Peyer's patch (tissue), 4 donors: ENCODE data around the gene KRT35. TPM values are rescaled to one million over a fixed set of nuclear protein-coding genes. Genes with fewer than 3 reads are reported as not detected.

Source experiments
- DNase-seq, 3 donors: peaks; one replicate each; pipeline ENCODE4 v3.0.0-alpha.2; 2017 to 2019
- H3K27ac ChIP-seq, 4 donors: fragments of 200-600 bp; sonication (generic); one replicate each; pipeline ENCODE4 v1.5.1; 2016 to 2019
- H3K27me3 ChIP-seq, 2 donors: fragments of 200-600 bp; sonication (generic); one replicate each; pipeline ENCODE4 v1.5.1; 2019
- H3K36me3 ChIP-seq, 3 donors: fragments of 200-600 bp; sonication (generic); one replicate each; pipeline ENCODE4 v1.5.1; 2016 to 2019
- H3K4me1 ChIP-seq, 4 donors: fragments of 200-600 bp; sonication (generic); one replicate each; pipeline ENCODE4 v1.5.1; 2016 to 2019
- H3K4me3 ChIP-seq, 4 donors: fragments of 200-600 bp; sonication (generic); 1 replicate in 3 of 4; 2 replicates in 1 of 4; pipeline ENCODE4 v1.5.1; 2016 to 2019; ENCODE audit warnings: mild to moderate bottlenecking in 1 of 4
- H3K9me3 ChIP-seq, 4 donors: fragments of 200-600 bp; sonication (generic); one replicate each; pipeline ENCODE4 v1.5.1; 2016 to 2019; ENCODE audit warnings: mild to moderate bottlenecking in 1 of 4
- CTCF ChIP-seq, 6 experiments: fragments of 450-650 bp in 4 of 6; fragments of 200-600 bp in 2 of 6; sonication (generic) in 1 of 6; IDR thresholded peaks; one replicate each; pipeline ENCODE4 v1.5.1; 2017 to 2019; ENCODE audit warnings: antibody characterized with exemption in 6 of 6, mild to moderate bottlenecking in 3 of 6, moderate library complexity in 1 of 6
- POLR2A ChIP-seq, 2 donors: fragments of 450-650 bp; IDR thresholded peaks; one replicate each; pipeline ENCODE4 v1.5.1; 2017; ENCODE audit warnings: antibody characterized with exemption in 2 of 2, mild to moderate bottlenecking in 2 of 2, moderate library complexity in 2 of 2
- total RNA-seq, 4 donors: library from RNA; depleted of rRNA; stranded (reverse); fragments of >200 nt; gene quantifications; one replicate each; pipeline ENCODE4 v1.1.0, GENCODE V29; 2016

Gene KRT35
- total RNA-seq, 4 donors from 2014 or later = not detected

GRCh38 chr17:41516147-41516829 is 35.3 kb upstream of the KRT35 start:
- no peaks in the 10 kb centered on the region for H3K9me3 ChIP-seq
- H3K27ac ChIP-seq = no peak overlapping the region
- H3K4me3 ChIP-seq = no peak overlapping the region
- TF ChIP-seq CTCF (IDR thresholded peaks at IDR 0.05) = no peak
- TF ChIP-seq POLR2A (IDR thresholded peaks at IDR 0.05) = no peak
- H3K4me1 ChIP-seq = peaks cover 0 to 3% (median 0%) of the 10 kb centered on the region in 4 donors
- no peaks in the 10 kb centered on the region for H3K27me3 ChIP-seq
- no peak for DNase-seq
- H3K36me3 ChIP-seq = no peaks in the 10 kb centered on the region

- Histone ChIP-seq H3K9me3 (no peaks in the 10 kb centered on the region), H3K4me3 (no peak overlapping the region), H3K27ac (no peak overlapping the region), H3K4me1 (peaks cover 0 to 18% (median 3%) of the 10 kb centered on the region in 4 donors), H3K27me3 (no peaks in the 10 kb centered on the region), H3K36me3 (no peaks in the 10 kb centered on the region)
- TF ChIP-seq CTCF (IDR thresholded peaks at IDR 0.05) = no peak
- no peak for DNase-seq
Observed at GRCh38 chr17:41513168-41513547, 32.2 kb upstream of the KRT35 start.

GRCh38 chr17:41512546-41513167 is 31.7 kb upstream of the KRT35 start:
- H3K36me3 ChIP-seq = no peaks in the 10 kb centered on the region
- no peaks in the 10 kb centered on the region for H3K9me3 ChIP-seq
- no peak for TF ChIP-seq CTCF (IDR thresholded peaks at IDR 0.05)
- no peak for TF ChIP-seq POLR2A (IDR thresholded peaks at IDR 0.05)
- no peak overlapping the region for H3K4me3 ChIP-seq
- H3K27me3 ChIP-seq = no peaks in the 10 kb centered on the region
- no peak overlapping the region for H3K27ac ChIP-seq
- peaks cover 0 to 18% (median 3%) of the 10 kb centered on the region in 4 donors for H3K4me1 ChIP-seq
- no peak for DNase-seq

GRCh38 chr17:41511716-41512115 is 30.8 kb upstream of the KRT35 start:
- H3K27ac ChIP-seq = no peak overlapping the region
- H3K4me1 ChIP-seq = peaks cover 0 to 18% (median 3%) of the 10 kb centered on the region in 4 donors
- no peaks in the 10 kb centered on the region for H3K9me3 ChIP-seq
- DNase-seq = peak in 1 of 3 donors; percentile 57
- H3K4me3 ChIP-seq = no peak overlapping the region
- H3K36me3 ChIP-seq = no peaks in the 10 kb centered on the region
- H3K27me3 ChIP-seq = no peaks in the 10 kb centered on the region
- TF ChIP-seq CTCF (IDR thresholded peaks at IDR 0.05) (no peak), POLR2A (IDR thresholded peaks at IDR 0.05) (no peak)

GRCh38 chr17:41511116-41511515 is 30.2 kb upstream of the KRT35 start:
- no peak for TF ChIP-seq CTCF (IDR thresholded peaks at IDR 0.05)
- TF ChIP-seq POLR2A (IDR thresholded peaks at IDR 0.05) = no peak
- DNase-seq = peak in 2 of 3 donors; percentile 67 to 70
- H3K27me3 ChIP-seq = no peaks in the 10 kb centered on the region
- H3K4me1 ChIP-seq = peaks cover 0 to 18% (median 3%) of the 10 kb centered on the region in 4 donors
- H3K9me3 ChIP-seq = no peaks in the 10 kb centered on the region
- peak overlapping the region in 1 of 4 donors; percentile 35 for H3K27ac ChIP-seq
- no peaks in the 10 kb centered on the region for H3K36me3 ChIP-seq
- no peak overlapping the region for H3K4me3 ChIP-seq
